HG03558 (cell line): Measurements from ENCODE around the gene JTB.

ENCODE experiments used
- ATAC-seq: cut with Tn5 transposase; IDR thresholded peaks from one replicate; pipeline ENCODE4 v1.9.1; 2021; ENCODE audit warnings: moderate number of reproducible peaks; ENCODE audit not compliant: unreplicated experiment; ENCODE audit errors: extremely low read depth

The JTB gene

GRCh38 chr1:153957744-153958110 is 19.7 kb downstream of the JTB start:
- no peak for ATAC-seq

GRCh38 chr1:153956997-153957715 is 20.3 kb downstream of the JTB start:
- no peak for ATAC-seq

- no peak for ATAC-seq
Observed at GRCh38 chr1:153954826-153955225, 22.6 kb downstream of the JTB start.

GRCh38 chr1:153953859-153954365 is 23.6 kb downstream of the JTB start:
- ATAC-seq = no peak

- no peak for ATAC-seq
Observed at GRCh38 chr1:153951801-153952200, 25.7 kb downstream of the JTB start.

- no peak for ATAC-seq
Observed at GRCh38 chr1:153951183-153951582, 26.3 kb downstream of the JTB start.

- ATAC-seq = peak; percentile 35
Observed at GRCh38 chr1:153946622-153947241, 30.7 kb downstream of the JTB start, which contains the start of gene DENND4B. TSS of gene DENND4B (minus strand) at chr1:153946718. CDS start at chr1:153944374, 2,344 bp downstream.

GRCh38 chr1:153945795-153946621 is 31.5 kb downstream of the JTB start:
- peak; percentile 47 for ATAC-seq

GRCh38 chr1:153945131-153945794 is 32.2 kb downstream of the JTB start:
- ATAC-seq = no peak

GRCh38 chr1:153944827-153945117 is 32.7 kb downstream of the JTB start:
- no peak for ATAC-seq

- ATAC-seq = no peak
Observed at GRCh38 chr1:153944005-153944826, 33.3 kb downstream of the JTB start.

GRCh38 chr1:153942766-153943549 is 34.5 kb downstream of the JTB start:
- no peak for ATAC-seq

- no peak for ATAC-seq
Observed at GRCh38 chr1:153941826-153942725, 35.4 kb downstream of the JTB start.

- ATAC-seq = no peak
Observed at GRCh38 chr1:153940756-153941155, 36.7 kb downstream of the JTB start.

- ATAC-seq = no peak
Observed at GRCh38 chr1:153939476-153939875, 38.0 kb downstream of the JTB start.

GRCh38 chr1:153938996-153939395 is 38.5 kb downstream of the JTB start:
- ATAC-seq = no peak

GRCh38 chr1:153937331-153937730 is 40.1 kb downstream of the JTB start:
- no peak for ATAC-seq
